OCI-LY1 (cell line): Measurements from ENCODE around the gene PATL1.

Experiments
- H2AFZ ChIP-seq: fragments of 200-600 bp; sonication (generic), shearing (Covaris generic); 2 replicates; pipeline ENCODE4 v1.6.0; 2014; ENCODE audit warnings: antibody characterized with exemption, mild to moderate bottlenecking, low read length
- H3F3A ChIP-seq: fragments of 200-600 bp; sonication (generic), shearing (Covaris generic); 2 replicates; pipeline ENCODE4 v1.6.0; 2014; ENCODE audit warnings: mild to moderate bottlenecking, antibody characterized with exemption, low read length, moderate library complexity; ENCODE audit not compliant: insufficient read depth
- H3K27ac ChIP-seq: fragments of 200-600 bp; sonication (generic); 2 replicates; pipeline ENCODE4 v1.5.1; 2014; ENCODE audit warnings: low read length, mixed run types, mild to moderate bottlenecking, low read depth; ENCODE audit not compliant: poor library complexity, severe bottlenecking
- H3K27me3 ChIP-seq: fragments of 200-600 bp; sonication (generic); 2 replicates; pipeline ENCODE4 v1.6.0; 2014; ENCODE audit warnings: antibody characterized with exemption, mild to moderate bottlenecking, low read length, moderate library complexity; ENCODE audit not compliant: insufficient read depth
- H3K36me3 ChIP-seq: fragments of 200-600 bp; sonication (generic); 2 replicates; pipeline ENCODE4 v1.6.1; 2014; ENCODE audit warnings: mild to moderate bottlenecking, antibody characterized with exemption, low read length, moderate library complexity, mixed read lengths; ENCODE audit not compliant: insufficient read depth
- H3K4me1 ChIP-seq: fragments of 200-600 bp; sonication (generic); 2 replicates; pipeline ENCODE4 v1.5.1; 2014; ENCODE audit warnings: mild to moderate bottlenecking, low read length, moderate library complexity; ENCODE audit not compliant: insufficient read depth, severe bottlenecking
- H3K4me2 ChIP-seq: fragments of 200-600 bp; sonication (generic), shearing (Covaris generic); 2 replicates; pipeline ENCODE4 v1.6.1; 2014; ENCODE audit warnings: low read length
- H3K4me3 ChIP-seq: fragments of 200-600 bp; sonication (generic); 2 replicates; pipeline ENCODE4 v1.5.1; 2014; ENCODE audit warnings: low read length, low read depth, mild to moderate bottlenecking, mixed read lengths; ENCODE audit not compliant: poor library complexity, severe bottlenecking
- H3K79me2 ChIP-seq: fragments of 200-600 bp; shearing (Covaris generic); 2 replicates; pipeline ENCODE4 v1.6.1; 2016; ENCODE audit warnings: mixed run types, low read length, mixed read lengths; ENCODE audit not compliant: insufficient read depth
- H3K9ac ChIP-seq: fragments of 200-600 bp; sonication (generic), shearing (Covaris generic); 2 replicates; pipeline ENCODE4 v1.6.1; 2014; ENCODE audit warnings: mild to moderate bottlenecking, low read length, mixed read lengths
- H3K9me2 ChIP-seq: fragments of 200-600 bp; sonication (generic), shearing (Covaris generic); 2 replicates; pipeline ENCODE4 v1.6.1; 2014; ENCODE audit warnings: low read depth, mild to moderate bottlenecking, low read length, mixed read lengths
- H3K9me3 ChIP-seq: fragments of 200-600 bp; shearing (Covaris generic); 2 replicates; pipeline ENCODE4 v1.6.1; 2014; ENCODE audit warnings: low read length, mixed read lengths
- H4K20me1 ChIP-seq: fragments of 200-600 bp; sonication (generic), shearing (Covaris generic); 2 replicates; pipeline ENCODE4 v1.6.0; 2016; ENCODE audit warnings: mild to moderate bottlenecking, low read length; ENCODE audit not compliant: insufficient read depth
- EZH2 ChIP-seq: fragments of 200-600 bp; sonication (generic), shearing (Covaris generic); IDR thresholded peaks from 2 replicates; pipeline ENCODE4 v1.8.0; 2017; ENCODE audit warnings: borderline replicate concordance, mixed run types, mild to moderate bottlenecking, antibody characterized with exemption, low read length, moderate library complexity, mixed read lengths
- TF ChIP-seq, protein P1 (sequence below): fragments of 200-600 bp; sonication (generic), shearing (Covaris generic); IDR thresholded peaks from 2 replicates; pipeline ENCODE4 v1.5.1; 2017; ENCODE audit warnings: mild to moderate bottlenecking, antibody characterized with exemption, low read length, moderate library complexity, mixed read lengths

PATL1 gene

DNA sequence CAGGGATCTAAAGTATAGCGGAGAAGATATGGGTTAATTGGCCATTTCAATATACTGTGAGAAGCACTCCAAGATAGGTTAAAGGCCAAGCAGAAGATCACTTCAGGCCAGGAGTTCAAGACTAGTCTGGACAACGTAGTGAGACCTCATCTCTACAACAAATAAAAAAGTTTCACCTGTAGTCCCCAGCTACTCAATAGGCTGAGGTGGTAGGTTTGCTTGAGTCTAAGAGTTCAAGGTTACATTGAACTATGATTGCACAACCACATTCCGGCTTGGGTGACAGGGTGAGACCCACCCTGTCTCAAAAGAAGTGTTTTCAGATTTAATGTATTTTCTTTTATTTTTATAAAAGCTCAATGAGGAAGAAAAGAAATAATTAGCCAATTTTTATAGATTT lies 25.4 kb downstream of the PATL1 start:
- TF ChIP-seq, protein P1, sequence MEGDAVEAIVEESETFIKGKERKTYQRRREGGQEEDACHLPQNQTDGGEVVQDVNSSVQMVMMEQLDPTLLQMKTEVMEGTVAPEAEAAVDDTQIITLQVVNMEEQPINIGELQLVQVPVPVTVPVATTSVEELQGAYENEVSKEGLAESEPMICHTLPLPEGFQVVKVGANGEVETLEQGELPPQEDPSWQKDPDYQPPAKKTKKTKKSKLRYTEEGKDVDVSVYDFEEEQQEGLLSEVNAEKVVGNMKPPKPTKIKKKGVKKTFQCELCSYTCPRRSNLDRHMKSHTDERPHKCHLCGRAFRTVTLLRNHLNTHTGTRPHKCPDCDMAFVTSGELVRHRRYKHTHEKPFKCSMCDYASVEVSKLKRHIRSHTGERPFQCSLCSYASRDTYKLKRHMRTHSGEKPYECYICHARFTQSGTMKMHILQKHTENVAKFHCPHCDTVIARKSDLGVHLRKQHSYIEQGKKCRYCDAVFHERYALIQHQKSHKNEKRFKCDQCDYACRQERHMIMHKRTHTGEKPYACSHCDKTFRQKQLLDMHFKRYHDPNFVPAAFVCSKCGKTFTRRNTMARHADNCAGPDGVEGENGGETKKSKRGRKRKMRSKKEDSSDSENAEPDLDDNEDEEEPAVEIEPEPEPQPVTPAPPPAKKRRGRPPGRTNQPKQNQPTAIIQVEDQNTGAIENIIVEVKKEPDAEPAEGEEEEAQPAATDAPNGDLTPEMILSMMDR = no peak
- no peak for TF ChIP-seq EZH2
- Histone ChIP-seq H3K36me3 (peaks cover 93% of the 10 kb centered on the region), H3F3A (no peaks in the 10 kb centered on the region), H3K9me2 (no peaks in the 10 kb centered on the region), H3K27me3 (no peaks in the 10 kb centered on the region), H3K9me3 (no peaks in the 10 kb centered on the region), H2AFZ (no peak overlapping the region), H3K4me1 (no peaks in the 10 kb centered on the region), H3K9ac (no peak overlapping the region), H4K20me1 (no peaks in the 10 kb centered on the region), H3K27ac (no peak overlapping the region), H3K79me2 (no peaks in the 10 kb centered on the region), H3K4me3 (no peak overlapping the region), H3K4me2 (no peak overlapping the region)

DNA sequence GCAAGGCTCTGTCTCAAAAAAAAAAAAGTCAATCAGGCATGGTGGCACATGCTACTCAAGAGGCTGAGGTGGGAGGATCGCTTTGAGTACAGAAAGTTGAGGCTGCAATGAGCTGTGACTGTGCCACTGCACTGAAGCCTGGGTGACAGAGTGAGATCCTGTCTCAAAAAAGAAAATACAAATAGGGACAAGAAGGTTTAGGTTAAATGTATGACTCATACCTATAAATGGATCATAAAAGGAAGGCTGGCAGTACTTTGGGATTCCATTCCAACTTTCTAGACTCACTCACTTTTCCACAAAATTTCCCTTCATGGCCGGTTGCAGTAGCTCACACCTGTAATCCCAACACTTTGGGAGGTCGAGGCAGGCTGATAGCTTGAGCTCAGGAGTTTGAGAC lies 27.7 kb downstream of the PATL1 start:
- no peaks in the 10 kb centered on the region for H3K9me3 ChIP-seq
- no peaks in the 10 kb centered on the region for H4K20me1 ChIP-seq
- peaks cover 93% of the 10 kb centered on the region for H3K36me3 ChIP-seq
- H3K27ac ChIP-seq = no peak overlapping the region
- no peak overlapping the region for H3K9ac ChIP-seq
- H3K9me2 ChIP-seq = no peaks in the 10 kb centered on the region
- H2AFZ ChIP-seq = no peak overlapping the region
- H3K79me2 ChIP-seq = no peaks in the 10 kb centered on the region
- TF ChIP-seq, protein P1 = no peak
- TF ChIP-seq EZH2 = no peak
- no peaks in the 10 kb centered on the region for H3K4me1 ChIP-seq
- H3K27me3 ChIP-seq = no peaks in the 10 kb centered on the region
- no peak overlapping the region for H3K4me3 ChIP-seq
- H3K4me2 ChIP-seq = no peak overlapping the region
- H3F3A ChIP-seq = no peaks in the 10 kb centered on the region

DNA sequence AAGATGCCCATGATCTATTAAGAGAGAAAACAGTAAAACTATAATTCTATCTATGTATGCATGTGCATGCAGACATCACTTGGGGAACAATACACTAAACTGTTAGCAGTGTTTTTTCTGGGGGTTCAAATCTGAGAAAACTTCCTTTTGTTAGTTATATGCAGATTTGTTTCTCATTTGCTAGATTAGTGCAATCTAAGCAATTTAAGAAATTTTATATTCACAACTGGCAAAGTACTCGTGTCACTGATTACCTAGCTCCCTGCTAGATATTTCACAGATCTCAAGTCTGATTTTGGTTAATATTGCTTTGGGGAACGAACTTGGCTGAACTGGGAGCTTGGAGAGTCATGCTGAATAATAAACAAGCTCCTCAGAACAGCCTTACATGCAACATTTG lies 38.3 kb downstream of the PATL1 start:
- Histone ChIP-seq H3K36me3 (no peaks in the 10 kb centered on the region), H3K4me1 (no peaks in the 10 kb centered on the region), H3K9ac (no peak overlapping the region), H3K4me2 (no peak overlapping the region), H3K79me2 (no peaks in the 10 kb centered on the region), H3K9me2 (no peaks in the 10 kb centered on the region), H3K9me3 (no peaks in the 10 kb centered on the region), H3K27me3 (no peaks in the 10 kb centered on the region), H2AFZ (no peak overlapping the region), H3K4me3 (no peak overlapping the region), H3K27ac (no peak overlapping the region), H4K20me1 (no peaks in the 10 kb centered on the region), H3F3A (no peaks in the 10 kb centered on the region)
- TF ChIP-seq, protein P1 = no peak
